ENCODE results near the gene SMARCA4.

SMARCA4 gene

DNA sequence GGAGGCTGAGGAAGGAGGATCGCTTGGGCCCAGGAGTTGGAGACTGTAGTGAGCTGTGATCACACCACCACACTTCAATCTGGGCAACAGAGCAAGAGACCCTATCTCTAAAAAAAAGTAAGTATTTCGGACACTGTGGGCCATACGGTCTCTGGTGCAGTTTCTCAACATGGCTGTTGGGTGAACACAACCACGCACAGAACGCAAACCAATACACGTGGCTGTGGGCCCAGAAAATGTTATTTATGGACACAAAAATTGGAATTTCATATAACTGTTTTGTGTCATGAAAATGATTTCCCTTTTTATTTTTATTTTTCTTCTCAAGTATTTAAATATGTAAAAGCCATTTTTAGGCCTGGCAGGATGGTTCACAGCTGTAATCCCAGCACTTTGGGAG lies 147.9 kb downstream of the SMARCA4 start:
- DNase-seq = no peak

DNA sequence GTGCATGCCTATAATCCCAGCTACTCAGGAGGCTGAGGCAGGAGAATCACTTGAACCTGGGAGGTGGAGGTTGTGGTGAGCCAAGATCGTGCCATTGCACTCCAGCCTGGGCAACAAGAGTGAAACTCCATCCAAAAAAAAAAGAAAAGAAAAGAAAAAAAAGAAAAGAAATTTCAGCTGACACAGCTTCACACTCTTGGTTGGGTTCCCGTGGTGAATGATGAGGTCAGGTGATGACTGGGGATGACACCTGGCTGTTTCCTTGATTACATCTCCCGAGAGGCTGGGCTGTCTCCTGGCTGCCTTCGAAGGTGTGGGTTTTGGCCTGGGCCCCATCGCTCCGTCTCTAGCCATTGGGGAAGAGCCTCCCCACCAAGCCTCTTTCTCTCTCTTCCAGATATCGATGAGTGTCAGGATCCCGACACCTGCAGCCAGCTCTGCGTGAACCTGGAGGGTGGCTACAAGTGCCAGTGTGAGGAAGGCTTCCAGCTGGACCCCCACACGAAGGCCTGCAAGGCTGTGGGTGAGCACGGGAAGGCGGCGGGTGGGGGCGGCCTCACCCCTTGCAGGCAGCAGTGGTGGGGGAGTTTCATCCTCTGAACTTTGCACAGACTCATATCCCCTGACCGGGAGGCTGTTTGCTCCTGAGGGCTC lies 150.4 kb downstream of the SMARCA4 start:
- no peak for DNase-seq

DNA sequence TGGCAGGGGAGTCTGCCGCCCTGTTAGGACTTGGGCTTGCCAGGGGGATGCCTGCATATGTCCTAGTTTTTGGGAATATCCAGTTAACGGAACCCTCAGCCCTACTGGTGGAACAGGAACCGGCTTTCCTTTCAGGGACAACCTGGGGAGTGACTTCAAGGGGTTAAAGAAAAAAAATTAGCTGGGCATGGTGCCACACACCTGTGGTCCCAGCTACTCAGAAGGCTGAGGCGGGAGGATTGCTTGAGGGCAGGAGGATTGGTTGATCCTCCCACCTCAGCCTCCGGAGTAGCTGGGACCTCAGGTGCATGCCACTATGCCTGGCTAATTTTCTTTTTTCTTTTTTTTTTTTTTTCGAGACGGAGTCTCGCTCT lies 150.9 kb downstream of the SMARCA4 start:
- DNase-seq = no peak
